Measurements from ENCODE around the gene HIP1. TPM values are rescaled to one million over a fixed set of nuclear protein-coding genes. Genes with fewer than 3 reads are reported as not detected.

HIP1 gene
- total and polyA plus RNA-seq, 2 of the 13 experiments (the other 11 are each of a cell fraction or from before 2014, with no cell fraction given), result 4.5 to 6.2 TPM

- TF ChIP-seq, protein P1, sequence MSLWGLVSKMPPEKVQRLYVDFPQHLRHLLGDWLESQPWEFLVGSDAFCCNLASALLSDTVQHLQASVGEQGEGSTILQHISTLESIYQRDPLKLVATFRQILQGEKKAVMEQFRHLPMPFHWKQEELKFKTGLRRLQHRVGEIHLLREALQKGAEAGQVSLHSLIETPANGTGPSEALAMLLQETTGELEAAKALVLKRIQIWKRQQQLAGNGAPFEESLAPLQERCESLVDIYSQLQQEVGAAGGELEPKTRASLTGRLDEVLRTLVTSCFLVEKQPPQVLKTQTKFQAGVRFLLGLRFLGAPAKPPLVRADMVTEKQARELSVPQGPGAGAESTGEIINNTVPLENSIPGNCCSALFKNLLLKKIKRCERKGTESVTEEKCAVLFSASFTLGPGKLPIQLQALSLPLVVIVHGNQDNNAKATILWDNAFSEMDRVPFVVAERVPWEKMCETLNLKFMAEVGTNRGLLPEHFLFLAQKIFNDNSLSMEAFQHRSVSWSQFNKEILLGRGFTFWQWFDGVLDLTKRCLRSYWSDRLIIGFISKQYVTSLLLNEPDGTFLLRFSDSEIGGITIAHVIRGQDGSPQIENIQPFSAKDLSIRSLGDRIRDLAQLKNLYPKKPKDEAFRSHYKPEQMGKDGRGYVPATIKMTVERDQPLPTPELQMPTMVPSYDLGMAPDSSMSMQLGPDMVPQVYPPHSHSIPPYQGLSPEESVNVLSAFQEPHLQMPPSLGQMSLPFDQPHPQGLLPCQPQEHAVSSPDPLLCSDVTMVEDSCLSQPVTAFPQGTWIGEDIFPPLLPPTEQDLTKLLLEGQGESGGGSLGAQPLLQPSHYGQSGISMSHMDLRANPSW (CRISPR knock-in tag; IDR thresholded peaks at IDR 0.05; ENCODE audit: borderline replicate concordance), result no peak
- TF ChIP-seq MTF1 (CRISPR knock-in tag; IDR thresholded peaks at IDR 0.05), result no peak
- no peak for TF ChIP-seq MED8 (CRISPR knock-in tag; IDR thresholded peaks at IDR 0.05; ENCODE audit: insufficient replicate concordance)
- TF ChIP-seq ZMYM3 (CRISPR knock-in tag; IDR thresholded peaks at IDR 0.05), result peak; percentile 50; the same call in 1 of the 2 replicates
- no peak for TF ChIP-seq ONECUT2 (CRISPR knock-in tag; IDR thresholded peaks at IDR 0.05)
- TF ChIP-seq ZNF350 (CRISPR knock-in tag; IDR thresholded peaks at IDR 0.05; ENCODE audit: borderline replicate concordance, low read depth), result no peak
- no peak for TF ChIP-seq YY1 (IDR thresholded peaks at IDR 0.05; ENCODE audit: insufficient read depth, insufficient replicate concordance, low read depth, low read length)
Measured at GRCh38 chr7:75687246-75688088, 51.3 kb downstream of the HIP1 start (continued).

DNA sequence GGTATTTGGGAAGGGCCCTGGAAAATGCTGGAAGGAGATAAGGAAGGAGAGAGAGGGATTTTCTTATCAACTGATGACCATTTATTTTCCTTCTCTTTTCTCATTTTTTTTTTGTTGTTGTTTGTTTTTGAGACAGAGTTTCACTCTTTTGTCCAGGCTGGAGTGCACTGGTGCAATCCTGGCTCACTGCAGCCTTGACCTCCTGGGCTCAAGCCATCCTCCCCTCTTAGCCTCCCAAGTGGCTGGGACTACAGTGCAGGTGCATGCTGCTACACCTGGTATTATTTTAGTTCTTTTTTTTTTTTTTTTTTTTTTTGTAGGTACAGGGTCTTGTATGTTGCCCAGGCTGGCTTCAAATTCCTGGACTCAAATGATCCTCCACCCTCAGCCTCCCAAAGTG, 52.2 kb downstream of the HIP1 start:
- Histone ChIP-seq H3K9ac (ENCODE audit: insufficient read depth, low read depth, low read length) (no peak overlapping the region), H3K27ac (ENCODE audit: extremely low read length, insufficient read depth, low read length) (no peak overlapping the region), H3K36me3 (replicated peaks in 1 of 2; ENCODE audit: control insufficient read depth in 1 of 2, insufficient read depth in 2 of 2, low read length in 2 of 2) (no peaks in the 10 kb centered on the region), H3K4me1 (ENCODE audit: insufficient read depth, low read length) (peaks cover 48% of the 10 kb centered on the region), H3K4me2 (ENCODE audit: low read depth, low read length) (no peak overlapping the region), H3K4me3 (replicated peaks in 1 of 3; ENCODE audit: insufficient read depth in 1 of 3, low read depth in 2 of 3, low read length in 3 of 3) (no peak overlapping the region), H3K79me2 (ENCODE audit: insufficient read depth, low read length) (no peaks in the 10 kb centered on the region), H3K9me3 (ENCODE audit: low read length) (no peaks in the 10 kb centered on the region), H2AFZ (ENCODE audit: low read length) (no peak overlapping the region), H3K27me3 (ENCODE audit: control insufficient read depth in 1 of 2, insufficient read depth in 2 of 2, low read length in 2 of 2) (no peaks in the 10 kb centered on the region), H4K20me1 (ENCODE audit: insufficient read depth, low read length) (no peaks in the 10 kb centered on the region)
- no peak for ATAC-seq
- ChIA-PET CTCF (ENCODE audit: low intra/inter-chr PET ratio, low total read pairs) (no interaction called here), POLR2A (no interaction called here)
- intact Hi-C loops (cut with micrococcal nuclease; ENCODE audit: unreplicated experiment) (loop anchor here (5.0 kb wide), 1 partner anchor 44 kb away; no protein-coding TSS in a partner anchor), in situ Hi-C loops (cut with HindIII; ENCODE audit: extremely low pct_ligation_motif_present, low pct_unique_long_range_greater_than_20kb) (no loop called here)
- 0 out of 2 replicates have a peak, but pooled peaks have one; percentile 11 for TF ChIP-seq KDM3A (CRISPR knock-in tag; IDR thresholded peaks at IDR 0.05; ENCODE audit: low read depth)
- TF ChIP-seq GLI4 (CRISPR knock-in tag; IDR thresholded peaks at IDR 0.05; ENCODE audit: borderline replicate concordance), result no peak
- TF ChIP-seq, protein P2, sequence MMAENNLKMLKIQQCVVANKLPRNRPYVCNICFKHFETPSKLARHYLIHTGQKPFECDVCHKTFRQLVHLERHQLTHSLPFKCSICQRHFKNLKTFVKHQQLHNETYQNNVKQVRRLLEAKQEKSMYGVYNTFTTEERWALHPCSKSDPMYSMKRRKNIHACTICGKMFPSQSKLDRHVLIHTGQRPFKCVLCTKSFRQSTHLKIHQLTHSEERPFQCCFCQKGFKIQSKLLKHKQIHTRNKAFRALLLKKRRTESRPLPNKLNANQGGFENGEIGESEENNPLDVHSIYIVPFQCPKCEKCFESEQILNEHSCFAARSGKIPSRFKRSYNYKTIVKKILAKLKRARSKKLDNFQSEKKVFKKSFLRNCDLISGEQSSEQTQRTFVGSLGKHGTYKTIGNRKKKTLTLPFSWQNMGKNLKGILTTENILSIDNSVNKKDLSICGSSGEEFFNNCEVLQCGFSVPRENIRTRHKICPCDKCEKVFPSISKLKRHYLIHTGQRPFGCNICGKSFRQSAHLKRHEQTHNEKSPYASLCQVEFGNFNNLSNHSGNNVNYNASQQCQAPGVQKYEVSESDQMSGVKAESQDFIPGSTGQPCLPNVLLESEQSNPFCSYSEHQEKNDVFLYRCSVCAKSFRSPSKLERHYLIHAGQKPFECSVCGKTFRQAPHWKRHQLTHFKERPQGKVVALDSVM (CRISPR knock-in tag; IDR thresholded peaks at IDR 0.05), result peak; percentile 96
- peak; percentile 33; the same call in 1 of the 2 replicates for TF ChIP-seq ZNF121 (CRISPR knock-in tag; IDR thresholded peaks at IDR 0.05)
- TF ChIP-seq, protein P3, sequence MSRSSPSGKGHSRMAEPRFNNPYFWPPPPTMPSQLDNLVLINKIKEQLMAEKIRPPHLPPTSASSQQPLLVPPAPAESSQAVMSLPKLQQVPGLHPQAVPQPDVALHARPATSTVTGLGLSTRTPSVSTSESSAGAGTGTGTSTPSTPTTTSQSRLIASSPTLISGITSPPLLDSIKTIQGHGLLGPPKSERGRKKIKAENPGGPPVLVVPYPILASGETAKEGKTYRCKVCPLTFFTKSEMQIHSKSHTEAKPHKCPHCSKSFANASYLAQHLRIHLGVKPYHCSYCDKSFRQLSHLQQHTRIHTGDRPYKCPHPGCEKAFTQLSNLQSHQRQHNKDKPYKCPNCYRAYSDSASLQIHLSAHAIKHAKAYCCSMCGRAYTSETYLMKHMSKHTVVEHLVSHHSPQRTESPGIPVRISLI (CRISPR knock-in tag; IDR thresholded peaks at IDR 0.05; ENCODE audit: borderline replicate concordance), result peak; percentile 35; the same call in 1 of the 2 replicates
- no peak for FAIRE-seq
- DNase-seq (ENCODE audit: low spot score), result no peak
- no TSS peak for BruUV-seq (replicated peaks)

All from HepG2 (cell line).